ENCODE data around the gene KRTAP12-1.

- no peak for TF ChIP-seq POLR2AphosphoS5 (IDR thresholded peaks at IDR 0.05)
- no peak for TF ChIP-seq CTCF (IDR thresholded peaks at IDR 0.05)
- TF ChIP-seq POLR2A (IDR thresholded peaks at IDR 0.05) = no peak
- TF ChIP-seq EP300 (IDR thresholded peaks at IDR 0.05) = no peak
These were observed 26.4 kb upstream of the KRTAP12-1 start for GRCh38 chr21:44708213-44708865.

Measured in stomach (tissue), 4 donors.